DND-41 (cell line): ENCODE results near the gene TMEM266.

Source experiments
- ATAC-seq: fragments of 200-7000 bp; cut with Tn5 transposase; 3 replicates; pipeline ENCODE4 v1.9.1; 2021; ENCODE audit warnings: low read depth; ENCODE audit not compliant: insufficient read depth
- DNase-seq: peaks from one replicate; pipeline ENCODE4 v3.0.0-alpha.2; 2020
- H2AFZ ChIP-seq: 2 replicates; pipeline ENCODE4 v1.6.0; 2012; ENCODE audit warnings: low read depth, low read length
- H3K27ac ChIP-seq: 2 replicates; pipeline ENCODE4 v1.5.1; 2012; ENCODE audit warnings: low read length, inconsistent platforms
- H3K27me3 ChIP-seq: fragments of 200-600 bp; sonication (generic); 2 replicates; pipeline ENCODE4 v1.6.0; 2012; ENCODE audit warnings: low read length, mild to moderate bottlenecking, inconsistent platforms; ENCODE audit not compliant: insufficient read depth, poor library complexity
- H3K36me3 ChIP-seq: 2 replicates; pipeline ENCODE4 v1.5.1; 2012; ENCODE audit warnings: low read length, inconsistent platforms; ENCODE audit not compliant: insufficient read depth
- H3K4me1 ChIP-seq: 2 replicates; pipeline ENCODE4 v1.5.1; 2012; ENCODE audit warnings: mild to moderate bottlenecking, low read length; ENCODE audit not compliant: insufficient read depth
- H3K4me2 ChIP-seq: 2 replicates; pipeline ENCODE4 v1.6.0; 2012; ENCODE audit warnings: mild to moderate bottlenecking, moderate library complexity, low read length, inconsistent platforms; ENCODE audit not compliant: insufficient read depth
- H3K4me3 ChIP-seq, 2 experiments: fragments of 200-600 bp in 1 of 2; shearing (Covaris generic) in 1 of 2; 2 replicates each; pipeline ENCODE4 v1.5.1; 2012 to 2016; ENCODE audit warnings: inconsistent platforms in 2 of 2, low read length in 2 of 2, mild to moderate bottlenecking in 2 of 2, low read depth in 1 of 2, moderate library complexity in 1 of 2
- H3K79me2 ChIP-seq: 2 replicates; pipeline ENCODE4 v1.6.0; 2012; ENCODE audit warnings: low read length, inconsistent platforms; ENCODE audit not compliant: insufficient read depth
- H3K9ac ChIP-seq: 2 replicates; pipeline ENCODE4 v1.6.0; 2012; ENCODE audit warnings: low read depth, mild to moderate bottlenecking, inconsistent platforms, low read length, moderate library complexity
- H3K9me3 ChIP-seq: 2 replicates; pipeline ENCODE4 v1.5.1; 2012; ENCODE audit warnings: low read length, moderate library complexity, mild to moderate bottlenecking, inconsistent platforms; ENCODE audit not compliant: insufficient read depth, severe bottlenecking
- H4K20me1 ChIP-seq: 2 replicates; pipeline ENCODE4 v1.6.0; 2012; ENCODE audit warnings: low read length; ENCODE audit not compliant: insufficient read depth
- CTCF ChIP-seq: IDR thresholded peaks from 2 replicates; pipeline ENCODE4 v1.5.1; 2012; ENCODE audit warnings: borderline replicate concordance, low read length, moderate library complexity, mild to moderate bottlenecking; ENCODE audit not compliant: poor library complexity, severe bottlenecking; ENCODE audit errors: extremely low read depth
- EZH2 ChIP-seq: IDR thresholded peaks from 3 replicates; pipeline ENCODE4 v1.6.1; 2012; ENCODE audit warnings: borderline replicate concordance, low read depth, mild to moderate bottlenecking, moderate library complexity, low read length, inconsistent platforms; ENCODE audit not compliant: severe bottlenecking

The TMEM266 gene

DNA sequence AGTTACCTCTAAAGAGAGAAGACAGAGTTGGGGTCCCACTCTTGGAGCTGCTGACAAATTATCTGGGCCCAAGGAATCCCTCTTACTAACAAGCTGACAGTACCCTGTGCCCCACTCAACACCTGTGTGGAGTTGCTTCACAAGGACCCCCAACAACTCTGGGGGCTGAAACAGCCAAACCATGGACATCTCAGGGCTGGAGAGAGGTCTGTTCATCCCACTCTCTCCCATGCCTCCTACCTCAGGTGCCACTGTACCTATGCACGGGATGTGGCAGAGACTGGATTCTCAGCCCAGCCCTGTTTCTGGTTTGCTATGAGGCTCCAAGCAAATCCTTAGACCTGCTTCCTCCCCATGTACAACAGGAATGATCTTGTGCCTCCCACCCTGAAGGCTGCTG, 149.7 kb downstream of the TMEM266 start:
- Histone ChIP-seq H3K27me3 (no peaks in the 10 kb centered on the region), H3K9me3 (no peaks in the 10 kb centered on the region), H3K9ac (no peak overlapping the region), H3K4me3 (no peak overlapping the region), H3K27ac (no peak overlapping the region), H2AFZ (no peak overlapping the region), H3K36me3 (peaks cover 42% of the 10 kb centered on the region), H3K4me2 (no peak overlapping the region), H3K4me1 (no peaks in the 10 kb centered on the region), H4K20me1 (no peaks in the 10 kb centered on the region), H3K79me2 (no peaks in the 10 kb centered on the region)
- DNase-seq (no peak), ATAC-seq (no peak)
- no peak for TF ChIP-seq EZH2
- TF ChIP-seq CTCF = no peak

DNA sequence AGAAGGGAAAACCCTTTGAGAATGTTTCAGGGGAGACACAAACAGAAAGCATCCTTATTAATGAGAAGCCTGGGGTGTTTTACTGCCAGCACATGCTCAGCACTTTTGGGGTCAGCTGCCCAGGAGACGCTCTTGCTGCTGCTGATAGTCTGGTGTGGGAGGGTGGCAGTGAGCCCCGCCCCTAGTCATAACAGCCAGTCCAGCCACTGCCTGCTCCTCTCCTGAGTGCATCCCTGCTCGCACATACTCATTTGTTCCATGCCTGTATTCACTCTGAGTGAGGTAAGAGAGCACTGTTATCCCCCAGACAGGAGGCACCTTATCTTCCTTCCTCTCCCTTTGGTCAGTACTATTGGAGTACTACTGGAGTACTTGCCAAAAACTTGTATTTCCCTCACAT, 150.2 kb downstream of the TMEM266 start:
- Histone ChIP-seq H3K27ac (no peak overlapping the region), H3K9ac (no peak overlapping the region), H3K9me3 (no peaks in the 10 kb centered on the region), H3K79me2 (no peaks in the 10 kb centered on the region), H3K27me3 (no peaks in the 10 kb centered on the region), H2AFZ (no peak overlapping the region), H3K36me3 (peaks cover 46% of the 10 kb centered on the region), H3K4me2 (no peak overlapping the region), H3K4me1 (no peaks in the 10 kb centered on the region), H4K20me1 (no peaks in the 10 kb centered on the region), H3K4me3 (no peak overlapping the region)
- no peak for ATAC-seq
- DNase-seq = no peak
- no peak for TF ChIP-seq CTCF
- TF ChIP-seq EZH2 = no peak

DNA sequence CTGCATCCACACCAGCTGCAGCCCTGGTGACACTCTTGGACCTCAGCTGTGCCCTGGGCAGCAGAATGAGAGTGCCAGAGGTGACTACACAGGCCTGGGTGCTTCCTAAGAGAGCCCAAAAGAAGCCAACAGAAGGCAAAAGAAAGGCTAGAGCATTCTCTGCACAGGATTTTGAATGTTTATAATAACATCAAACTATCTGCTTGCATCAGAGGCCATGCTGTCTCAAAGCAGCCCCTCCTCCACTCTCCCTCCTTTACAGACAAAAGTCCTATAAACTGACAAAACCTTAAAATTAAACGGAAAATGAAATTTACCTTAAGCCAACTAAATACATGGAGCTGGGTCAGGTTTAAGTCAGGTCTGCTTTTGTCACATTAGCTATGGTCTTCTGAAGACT, 155.8 kb downstream of the TMEM266 start:
- H3K4me2 ChIP-seq = no peak overlapping the region
- no peaks in the 10 kb centered on the region for H3K9me3 ChIP-seq
- H3K9ac ChIP-seq = no peak overlapping the region
- H4K20me1 ChIP-seq = 0 out of 2 replicates have a peak, but pooled peaks cover 3% of the 10 kb centered on the region
- H3K36me3 ChIP-seq = peaks cover 69% of the 10 kb centered on the region
- H3K4me1 ChIP-seq = no peaks in the 10 kb centered on the region
- DNase-seq = no peak
- no peak overlapping the region for H3K27ac ChIP-seq
- H3K27me3 ChIP-seq = no peaks in the 10 kb centered on the region
- no peaks in the 10 kb centered on the region for H3K79me2 ChIP-seq
- no peak for ATAC-seq
- no peak overlapping the region for H2AFZ ChIP-seq
- TF ChIP-seq EZH2 (no peak), CTCF (no peak)
- no peak overlapping the region for H3K4me3 ChIP-seq
